Left kidney (tissue), 2 donors: Measurements from ENCODE around the gene ST6GALNAC4. TPM values are rescaled to one million over a fixed set of nuclear protein-coding genes. Genes with fewer than 3 reads are reported as not detected.

Source experiments
- DNase-seq: peaks from one replicate; pipeline ENCODE4 v3.0.0-alpha.2; 2013
- polyA plus RNA-seq: library from polyadenylated mRNA; unstranded; fragments of 120-200 nt; gene quantifications from one replicate; pipeline ENCODE4 v1.2.1, GENCODE V29; 2013; ENCODE audit not compliant: insufficient read length

Gene ST6GALNAC4
- polyA plus RNA-seq, 1 donor, result 9.8 TPM

DNA sequence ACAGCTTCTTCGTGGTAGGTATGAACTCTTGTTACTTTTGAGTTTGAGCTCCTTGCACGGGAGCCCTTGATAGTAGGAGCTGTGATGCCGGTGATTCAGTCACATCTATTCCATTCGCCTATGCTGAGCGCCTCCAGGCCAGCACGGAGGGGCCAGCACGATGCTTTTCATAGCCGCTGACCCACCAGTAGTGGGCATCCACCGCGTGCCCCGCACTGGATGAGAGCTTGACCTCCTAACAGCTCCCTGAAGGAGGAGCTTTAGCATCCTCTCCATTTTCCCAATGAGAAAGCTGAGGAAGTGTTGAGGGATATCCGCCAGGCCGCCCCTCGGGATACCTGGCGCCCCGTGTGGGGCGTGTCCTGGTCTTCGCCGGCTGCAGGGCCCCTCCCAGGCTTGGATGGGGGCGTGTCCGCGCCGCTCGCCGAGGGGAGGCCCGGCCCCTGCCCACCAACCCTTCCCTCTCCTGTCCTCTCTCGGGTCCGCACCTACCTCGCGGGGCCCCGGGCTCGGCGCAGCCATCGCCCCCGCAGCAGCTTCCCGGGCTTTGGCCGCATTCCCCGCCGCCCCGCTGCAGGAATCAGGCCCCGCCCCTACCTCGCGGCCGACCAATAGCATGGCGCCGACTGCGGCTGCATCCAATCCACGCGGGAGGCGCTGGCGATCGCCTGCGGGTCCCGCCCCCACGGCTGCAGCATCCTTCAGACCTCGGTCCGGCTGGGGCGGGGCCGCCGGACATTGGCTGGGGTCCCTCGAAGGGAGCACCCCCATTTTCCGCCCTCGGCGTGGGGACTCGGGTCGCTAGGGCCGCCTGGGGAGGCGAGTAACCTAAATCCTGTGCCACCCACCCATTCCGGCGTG is 13.6 kb upstream of the ST6GALNAC4 start, which contains the start of gene PIP5KL1:
Gene PIP5KL1, minus strand, starts transcription at position 547 of the 861 bp plus-strand sequence. Its CDS starts 25 bp downstream, at position 522.
- DNase-seq, result peak; percentile 76

- no peak for DNase-seq
These were observed 12.8 kb upstream of the ST6GALNAC4 start for GRCh38 chr9:127929625-127929979.

DNA sequence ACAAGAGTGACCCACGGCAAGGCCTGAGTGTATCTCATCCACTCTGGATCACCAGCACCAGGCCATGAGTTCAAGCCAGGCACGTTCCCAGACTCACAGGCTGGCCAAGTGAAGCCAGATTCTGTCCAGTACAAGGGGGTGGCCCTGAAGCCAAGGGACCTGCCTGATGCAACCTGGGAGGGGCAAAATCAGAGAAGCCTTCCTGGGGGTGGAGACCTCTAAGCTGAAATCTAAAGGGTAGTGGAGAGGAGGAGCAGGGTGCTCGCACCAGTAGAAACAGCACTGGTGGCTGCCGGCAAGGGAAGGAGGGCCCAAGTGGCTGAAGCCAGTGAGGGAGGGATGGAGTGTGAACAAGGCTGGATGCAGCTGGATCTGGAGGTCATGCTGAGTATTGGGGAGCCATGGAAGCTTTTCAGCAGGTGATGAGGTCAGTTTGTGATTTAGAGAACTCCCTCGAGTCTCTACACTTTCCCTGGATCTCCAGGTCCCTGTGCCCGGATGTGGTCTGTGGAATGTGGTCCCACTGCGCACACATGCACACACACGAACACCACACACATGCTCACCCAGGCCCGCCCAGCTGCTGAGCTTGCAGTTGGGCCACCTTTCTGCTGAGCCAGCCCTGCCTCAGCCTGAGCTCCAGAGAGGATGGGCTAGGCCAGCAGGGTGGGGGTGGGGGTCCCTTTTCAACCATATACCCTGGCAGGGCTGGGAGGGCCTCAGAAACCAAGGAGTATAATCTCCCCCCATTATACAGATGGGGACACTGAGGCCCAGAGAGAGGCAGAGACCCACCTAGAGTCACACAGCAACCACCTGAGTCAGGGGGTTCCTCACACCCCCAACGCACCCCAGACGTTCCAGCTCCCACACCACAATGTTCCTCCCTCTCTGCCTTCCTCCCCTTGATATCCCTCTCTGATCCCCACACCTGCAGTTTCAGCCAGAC is 12.1 kb upstream of the ST6GALNAC4 start:
- no peak for DNase-seq

GRCh38 chr9:127927988-127928675 is 11.3 kb upstream of the ST6GALNAC4 start:
- DNase-seq, result no peak

GRCh38 chr9:127927201-127927987 is 10.6 kb upstream of the ST6GALNAC4 start:
- DNase-seq, result no peak

GRCh38 chr9:127926906-127927200 is 10.0 kb upstream of the ST6GALNAC4 start:
- DNase-seq, result no peak

GRCh38 chr9:127925959-127926905 is 9.4 kb upstream of the ST6GALNAC4 start:
- no peak for DNase-seq

DNA sequence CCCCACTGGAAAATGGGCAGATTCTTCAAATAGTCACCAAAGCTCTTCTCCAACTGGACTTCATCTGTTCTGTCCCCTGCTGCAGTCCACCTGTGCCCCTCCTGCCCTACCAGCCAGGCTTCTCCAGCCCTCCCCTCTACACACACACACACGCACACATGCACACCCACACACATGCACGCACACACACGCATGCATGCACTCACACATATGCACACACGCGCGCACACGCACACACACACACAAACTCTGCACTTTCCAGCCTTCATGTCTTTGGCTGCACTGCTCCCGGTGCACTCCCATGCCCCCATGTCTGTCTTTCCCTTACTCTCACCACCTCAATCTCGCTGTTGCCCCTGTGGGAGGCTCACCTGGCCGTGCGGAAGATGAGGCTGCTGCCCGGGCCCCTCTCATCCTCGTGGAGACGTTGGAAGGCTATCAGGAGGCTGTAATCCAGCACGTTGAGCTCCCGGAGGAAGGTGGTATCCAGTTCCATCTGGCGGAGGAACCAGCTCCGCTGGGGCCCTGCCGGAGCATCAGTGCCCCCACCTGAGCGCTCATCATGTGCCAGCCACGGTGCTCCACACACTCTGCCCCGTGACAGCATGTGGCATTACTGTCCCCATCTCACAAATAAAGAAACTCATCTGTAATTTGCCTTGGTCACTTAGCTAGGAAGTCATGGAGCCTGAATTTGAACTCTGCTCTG is 8.0 kb upstream of the ST6GALNAC4 start:
- no peak for DNase-seq

DNA sequence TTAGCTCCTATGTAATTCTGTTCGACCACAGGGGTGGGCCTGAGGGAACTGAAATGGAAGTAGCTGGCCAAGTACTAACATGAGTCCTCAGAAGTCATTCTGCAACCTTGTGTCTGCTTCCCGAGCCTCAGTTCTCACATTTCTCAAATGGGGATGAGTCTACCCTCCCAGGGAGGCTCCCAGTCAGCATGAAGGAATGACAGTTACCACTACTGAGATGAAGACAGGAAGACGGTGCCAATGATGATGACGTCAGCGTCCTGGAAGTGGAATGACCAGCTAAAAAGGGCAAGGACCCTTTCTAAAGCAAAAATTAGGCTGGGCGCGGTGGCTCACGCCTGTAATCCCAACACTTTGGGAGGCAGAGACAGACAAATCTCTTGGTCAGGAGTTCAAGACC is 6.9 kb upstream of the ST6GALNAC4 start:
- no peak for DNase-seq

DNA sequence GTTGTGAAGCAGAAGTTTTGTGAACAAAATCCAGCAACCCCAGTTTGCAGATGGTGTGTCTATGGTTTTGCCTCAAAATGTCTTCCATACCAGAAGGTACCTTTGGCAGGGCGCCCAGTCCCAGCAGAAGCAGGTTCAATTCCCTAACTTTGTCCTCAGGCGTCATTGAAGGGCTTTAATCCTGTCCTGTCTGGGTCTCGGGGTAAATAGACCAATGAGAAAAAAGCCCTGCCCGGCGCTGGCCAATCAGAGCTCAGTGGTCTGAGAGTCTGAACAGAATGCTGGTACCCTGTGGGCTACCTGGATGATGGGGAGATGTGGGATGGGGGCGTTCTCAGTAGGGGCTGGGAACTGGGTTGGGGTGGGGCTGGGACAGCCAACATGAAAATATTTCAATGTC is 6.2 kb upstream of the ST6GALNAC4 start:
- no peak for DNase-seq

DNA sequence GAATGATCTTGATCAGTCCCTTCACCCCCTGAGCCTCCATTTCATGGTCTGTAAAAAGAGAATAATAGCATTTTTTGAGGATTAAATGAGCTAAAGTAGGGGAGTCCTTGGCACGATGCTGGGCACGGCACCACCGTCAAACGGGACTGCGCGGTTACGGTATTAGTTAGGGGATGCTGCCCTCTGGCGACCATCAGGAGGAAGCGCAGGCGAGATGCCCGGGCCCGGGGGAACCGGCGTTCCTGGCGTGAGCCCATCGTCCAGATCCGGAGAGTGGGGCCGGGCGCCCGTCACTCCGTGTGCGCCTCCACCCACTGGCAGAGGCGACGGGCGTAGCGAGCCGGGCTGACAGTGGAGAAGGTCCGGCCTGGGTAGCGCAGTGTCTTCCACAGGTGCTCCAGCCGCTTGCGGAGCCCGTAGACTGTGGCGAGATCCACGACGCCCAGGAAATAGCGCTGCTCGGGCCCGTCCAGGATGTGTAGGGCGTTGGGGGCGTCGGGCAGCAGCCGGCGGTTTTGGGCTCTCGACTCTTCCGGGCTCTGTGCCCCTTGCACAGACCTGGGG is 4.8 kb upstream of the ST6GALNAC4 start:
- no peak for DNase-seq

DNA sequence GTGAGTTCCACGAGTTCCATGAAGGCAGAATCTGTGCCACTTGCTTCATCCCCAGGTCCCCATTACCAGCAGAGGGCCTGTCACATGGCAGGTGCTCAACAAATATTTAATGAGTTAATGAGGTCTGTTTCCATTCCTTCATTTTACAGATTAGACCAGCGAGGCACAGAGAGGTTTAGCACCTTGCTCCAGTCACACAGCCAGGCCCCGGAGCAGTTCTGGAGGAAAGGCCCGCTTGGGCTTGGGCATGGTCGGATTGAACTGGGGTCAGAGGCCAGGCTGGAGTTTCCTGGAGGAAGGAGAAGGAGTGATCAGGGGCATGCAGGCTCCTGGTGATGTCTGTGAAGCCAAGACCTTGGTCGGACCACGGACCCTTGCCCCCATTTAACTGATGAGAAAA is 4.0 kb upstream of the ST6GALNAC4 start:
- no peak for DNase-seq

- no peak for DNase-seq
These were observed 2.5 kb upstream of the ST6GALNAC4 start for GRCh38 chr9:127919253-127919815.

DNA sequence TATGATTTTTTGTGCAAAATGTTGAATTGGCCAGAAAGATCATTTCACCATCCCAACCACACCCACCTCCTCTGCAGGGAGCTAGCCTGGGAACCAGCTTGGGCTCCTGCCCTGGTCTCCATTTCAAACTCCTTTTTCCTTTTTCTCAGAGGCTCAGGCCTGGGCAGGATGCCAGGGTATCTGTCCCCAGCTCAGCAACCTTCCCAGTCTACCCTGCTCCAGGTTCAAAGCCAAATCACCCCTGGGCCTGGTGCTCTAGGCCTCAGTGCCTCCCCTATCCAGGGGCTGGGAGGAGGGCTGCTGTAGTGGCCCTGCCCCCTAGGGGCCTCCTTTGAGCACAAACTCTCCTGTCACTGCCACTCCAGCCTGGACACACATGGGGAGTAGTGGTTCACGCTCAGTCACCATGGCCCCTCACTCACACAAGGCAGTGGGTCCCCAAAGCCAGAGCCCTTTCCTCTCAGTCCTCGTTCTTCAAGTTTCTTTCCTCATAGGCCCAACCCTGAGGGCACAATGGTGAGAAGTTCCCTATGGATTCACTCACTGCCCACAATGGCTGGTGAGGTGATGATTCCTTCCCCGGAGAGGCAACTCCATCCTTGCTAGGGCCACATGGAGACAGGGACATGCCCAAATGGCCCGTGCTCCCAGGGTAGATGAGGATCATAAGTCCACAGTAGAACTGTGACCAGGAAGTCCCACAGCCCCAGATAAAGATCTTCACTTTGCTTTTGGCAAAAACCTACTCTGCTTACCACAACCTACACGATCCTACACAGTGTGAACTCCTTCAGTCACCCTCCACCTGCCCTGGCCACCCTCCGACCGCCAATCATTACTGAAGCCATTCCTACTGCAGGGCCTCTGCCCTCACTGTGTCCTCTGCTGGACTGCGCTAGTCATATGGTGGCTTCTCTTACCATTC is 1.6 kb upstream of the ST6GALNAC4 start:
- no peak for DNase-seq

GRCh38 chr9:127917603-127918002 is 762 bp upstream of the ST6GALNAC4 start:
- no peak for DNase-seq

DNA sequence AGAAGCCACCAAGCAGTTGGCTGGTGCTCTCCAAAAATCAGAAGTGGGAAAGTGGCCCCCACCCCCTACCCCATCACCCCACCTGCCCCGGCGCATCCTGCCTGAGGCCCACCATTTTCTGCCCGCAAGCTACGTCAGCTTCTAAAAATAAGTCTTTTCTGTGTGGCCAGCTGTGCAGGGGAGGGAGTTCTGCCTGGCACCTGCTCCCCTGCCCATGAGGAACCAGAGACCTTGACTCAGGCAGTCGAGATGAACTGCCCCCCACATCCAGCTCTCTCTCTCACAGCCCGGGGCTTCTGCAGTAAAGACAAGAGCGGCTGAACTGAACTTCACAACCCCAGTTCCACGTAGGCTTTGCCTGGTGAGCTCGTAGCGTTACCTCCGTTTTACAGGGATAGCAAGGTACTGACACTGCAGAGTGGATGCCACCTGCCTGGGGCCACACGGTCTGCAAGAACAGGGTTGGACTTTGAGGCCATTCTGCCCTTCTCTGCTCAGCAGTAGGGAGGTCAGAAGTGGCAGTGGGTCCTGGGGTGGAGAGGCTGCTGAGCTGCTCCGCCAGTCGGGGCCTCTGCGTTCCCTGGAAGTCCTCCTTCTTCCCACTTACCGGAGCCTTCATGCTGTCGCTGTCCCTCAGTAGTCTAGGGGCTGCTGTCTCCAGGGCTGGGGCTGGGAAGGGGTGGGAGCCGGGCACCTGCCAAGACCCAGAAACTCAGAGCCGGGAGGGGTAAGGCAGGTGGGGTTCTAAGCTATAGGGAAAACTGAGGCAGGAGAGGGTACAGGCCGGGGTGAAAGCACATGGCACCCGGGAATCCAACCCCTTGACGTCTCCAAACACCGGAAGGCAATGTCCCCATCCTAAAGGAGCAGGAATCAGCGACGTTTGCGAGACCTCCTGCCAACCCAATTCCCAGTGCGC is 781 bp downstream of the ST6GALNAC4 start:
- no peak for DNase-seq

- no peak for DNase-seq
These were observed 1.5 kb downstream of the ST6GALNAC4 start for GRCh38 chr9:127915325-127915752.
